NCI-H1105 treated with DMSO at 0.1 percent for 48 hours (cell line): ENCODE measurements around the gene NUCB1.
A peak's percentile ranks its signal among the peaks of the same experiment; 100 is the strongest.

Experiments used
- DNase-seq: peaks from one replicate; lab custom pipeline; 2025; lab: John Stamatoyannopoulos, UW

Gene NUCB1

DNA sequence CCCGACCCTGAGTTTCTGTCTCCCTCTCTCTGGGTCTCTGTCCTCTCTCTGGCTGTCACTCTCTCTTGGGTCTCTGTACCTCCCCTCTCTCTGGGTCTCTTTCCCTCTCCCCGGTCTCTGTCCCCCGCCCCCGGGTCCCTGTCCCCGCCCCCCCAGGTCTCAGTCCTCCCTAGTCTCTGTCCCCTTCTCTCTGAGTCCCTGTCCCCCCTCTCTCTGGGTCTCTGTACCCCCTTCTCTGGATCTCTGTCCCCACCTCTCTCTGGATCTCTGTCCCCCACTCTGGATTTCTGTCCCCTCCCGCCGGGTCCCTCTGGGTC lies 62.7 kb downstream of the NUCB1 start:
- no peak for DNase-seq

GRCh38 chr19:48963371-48964204 lies 63.5 kb downstream of the NUCB1 start:
- DNase-seq: no peak

DNA sequence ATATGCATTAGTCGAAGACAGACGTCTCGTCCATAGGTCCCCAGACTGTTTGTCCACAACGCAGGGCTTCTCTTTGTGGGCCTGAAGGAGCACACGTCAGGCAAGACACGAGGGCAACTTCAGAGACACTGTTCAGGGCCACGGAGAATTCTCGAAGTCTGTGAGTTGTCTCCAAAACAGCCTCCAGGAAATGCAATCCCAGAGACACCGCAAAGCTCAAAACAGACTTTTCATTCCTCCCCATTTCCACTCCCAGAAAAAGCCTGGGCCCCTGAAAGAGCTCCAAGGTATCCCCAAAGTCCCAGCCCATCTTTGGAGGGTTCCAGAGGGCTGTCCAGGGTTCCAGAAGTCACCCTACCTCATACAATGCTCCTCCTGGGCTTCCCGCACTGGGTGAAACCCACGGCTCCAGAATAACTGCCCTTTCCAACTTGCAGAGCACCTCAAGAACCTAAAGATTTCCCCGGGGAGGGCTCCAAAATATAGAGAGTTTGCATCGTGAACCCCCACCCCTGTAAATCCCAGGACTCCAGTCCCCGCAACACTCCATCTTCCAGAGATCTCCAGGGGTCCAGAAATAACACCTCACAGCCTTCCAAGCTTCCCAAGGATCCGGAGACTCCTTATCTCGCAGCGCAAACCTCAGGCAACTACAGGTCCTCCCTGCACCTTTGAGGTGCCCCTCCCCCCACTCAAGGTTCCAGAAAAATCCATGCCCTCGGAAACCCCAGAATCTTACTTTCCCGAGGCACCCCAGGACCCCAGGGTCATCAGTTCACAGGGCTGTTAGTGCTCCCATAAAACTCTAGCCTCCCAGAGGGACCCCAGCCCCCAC lies 64.3 kb downstream of the NUCB1 start:
- DNase-seq: no peak

DNA sequence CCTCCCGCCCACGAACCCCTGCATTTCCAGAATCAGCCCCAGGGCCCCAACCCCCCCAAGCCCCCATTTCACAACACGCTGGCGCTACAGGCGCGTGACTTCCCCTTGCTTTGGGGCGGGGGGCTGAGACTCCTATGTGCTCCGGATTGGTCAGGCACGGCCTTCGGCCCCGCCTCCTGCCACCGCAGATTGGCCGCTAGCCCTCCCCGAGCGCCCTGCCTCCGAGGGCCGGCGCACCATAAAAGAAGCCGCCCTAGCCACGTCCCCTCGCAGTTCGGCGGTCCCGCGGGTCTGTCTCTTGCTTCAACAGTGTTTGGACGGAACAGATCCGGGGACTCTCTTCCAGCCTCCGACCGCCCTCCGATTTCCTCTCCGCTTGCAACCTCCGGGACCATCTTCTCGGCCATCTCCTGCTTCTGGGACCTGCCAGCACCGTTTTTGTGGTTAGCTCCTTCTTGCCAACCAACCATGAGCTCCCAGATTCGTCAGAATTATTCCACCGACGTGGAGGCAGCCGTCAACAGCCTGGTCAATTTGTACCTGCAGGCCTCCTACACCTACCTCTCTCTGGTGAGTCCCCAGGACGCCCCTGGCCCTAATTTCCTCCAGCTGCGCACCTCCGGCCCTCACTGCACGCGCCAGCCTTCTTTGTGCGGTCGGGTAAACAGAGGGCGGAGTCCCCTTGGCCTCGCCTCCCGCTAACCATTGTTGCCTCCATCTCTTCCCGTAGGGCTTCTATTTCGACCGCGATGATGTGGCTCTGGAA lies 65.1 kb downstream of the NUCB1 start, which contains the start of gene FTL:
FTL (plus strand) TSS at position 270 of the 766 bp plus-strand sequence; CDS start at position 469, 199 bp downstream.
- DNase-seq: peak; percentile 94

GRCh38 chr19:48965806-48966540 lies 65.9 kb downstream of the NUCB1 start:
- DNase-seq: peak; percentile 83

GRCh38 chr19:48966541-48967345 lies 66.6 kb downstream of the NUCB1 start:
- DNase-seq: no peak

DNA sequence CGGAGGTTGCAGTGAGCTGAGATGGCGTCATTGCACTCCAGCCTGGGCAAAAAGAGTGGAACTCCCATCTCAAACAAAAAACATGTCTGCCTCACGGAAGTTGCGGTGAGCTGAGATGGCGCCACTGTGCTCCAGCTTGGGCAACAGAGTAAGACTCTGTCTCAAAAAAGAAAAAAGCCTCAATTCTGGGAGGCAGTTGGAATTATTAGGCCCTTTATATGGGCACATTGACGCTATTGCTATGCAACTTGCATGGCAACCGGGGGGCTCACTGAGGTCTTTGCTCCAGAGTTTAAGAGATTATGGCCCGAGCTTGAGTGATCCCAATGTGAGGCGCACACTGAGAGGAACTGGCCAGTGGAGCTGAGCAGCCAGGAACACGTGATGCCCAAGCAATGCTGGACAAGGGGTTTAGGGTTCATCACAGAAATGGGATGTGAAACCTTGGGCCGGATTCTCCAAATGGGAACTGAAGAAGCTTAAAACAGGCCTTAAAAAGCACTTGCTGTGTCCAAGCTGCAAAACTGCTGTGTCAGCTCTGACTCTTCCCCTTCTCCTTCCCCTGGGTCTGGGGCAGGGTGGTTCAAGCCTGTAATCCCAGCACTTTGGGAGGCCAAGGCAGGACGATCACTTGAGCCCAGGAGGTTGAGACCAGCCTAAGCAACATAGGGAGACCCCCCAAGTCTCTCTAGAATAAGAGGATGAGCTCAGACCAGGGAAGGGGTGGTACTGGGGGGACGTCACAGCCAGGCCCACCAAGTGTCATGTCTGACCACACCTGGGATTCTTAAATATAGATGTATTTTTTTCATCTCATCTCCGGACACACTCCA lies 67.5 kb downstream of the NUCB1 start:
- DNase-seq: no peak

DNA sequence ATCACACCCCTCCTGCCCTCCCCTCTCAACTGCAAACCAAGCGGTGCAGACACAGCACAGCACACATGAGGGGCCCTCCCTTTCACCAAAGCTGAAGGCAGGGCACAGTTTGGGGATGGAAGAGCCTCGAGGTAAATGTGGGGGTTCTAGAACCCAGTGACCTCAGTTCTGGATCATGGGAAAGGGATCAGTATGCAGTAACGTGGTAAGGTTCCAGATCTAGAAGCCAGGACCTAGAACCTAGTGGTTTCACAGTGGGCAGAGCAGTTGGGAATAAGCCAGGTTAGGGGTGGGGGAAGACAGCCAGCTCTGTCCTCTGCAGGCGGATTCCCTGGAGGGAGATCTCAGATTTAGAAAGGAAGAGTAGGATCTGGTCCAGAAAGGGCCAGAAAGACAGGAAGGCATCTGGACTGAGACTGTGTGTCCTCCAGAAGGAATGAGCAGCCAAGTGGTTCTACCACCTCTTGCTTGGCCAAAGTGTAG lies 68.1 kb downstream of the NUCB1 start:
- DNase-seq: no peak

GRCh38 chr19:48968813-48969218 lies 68.7 kb downstream of the NUCB1 start:
- no peak for DNase-seq

GRCh38 chr19:48969276-48970138 lies 69.4 kb downstream of the NUCB1 start:
- no peak for DNase-seq

- no peak for DNase-seq
Measured at GRCh38 chr19:48970139-48970766, 70.1 kb downstream of the NUCB1 start.

DNA sequence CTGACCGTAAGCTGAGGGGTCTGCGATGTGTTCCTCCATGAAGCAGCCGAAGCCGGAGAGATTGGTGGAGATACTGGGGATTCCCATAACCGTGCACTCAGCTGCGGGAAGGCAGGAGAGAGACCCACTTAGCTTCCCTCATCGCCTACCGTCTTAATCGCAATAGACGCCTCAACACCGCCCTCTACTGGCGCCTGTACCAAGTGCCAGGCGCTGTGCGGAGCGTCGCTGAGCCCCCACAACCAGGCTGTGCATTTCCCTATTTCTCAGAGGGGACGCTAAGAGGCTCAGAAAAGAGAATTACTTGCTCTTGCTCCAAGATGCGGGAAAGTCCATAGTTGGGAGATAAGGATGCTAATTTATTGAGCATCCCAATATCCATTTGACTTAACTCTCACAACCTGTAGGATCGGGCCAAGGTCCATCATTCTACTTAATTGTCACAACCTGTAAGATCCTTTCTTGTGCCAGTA lies 70.8 kb downstream of the NUCB1 start:
- peak; percentile 81 for DNase-seq
